Measurements from ENCODE around the gene SLAMF9. TPM values are rescaled to one million over a fixed set of nuclear protein-coding genes. Genes with fewer than 3 reads are reported as not detected.

SLAMF9 gene
- total and polyA plus RNA-seq, 2 of the 8 experiments (the other 6 are each of a cell fraction or from before 2014, with no cell fraction given) = not detected

DNA sequence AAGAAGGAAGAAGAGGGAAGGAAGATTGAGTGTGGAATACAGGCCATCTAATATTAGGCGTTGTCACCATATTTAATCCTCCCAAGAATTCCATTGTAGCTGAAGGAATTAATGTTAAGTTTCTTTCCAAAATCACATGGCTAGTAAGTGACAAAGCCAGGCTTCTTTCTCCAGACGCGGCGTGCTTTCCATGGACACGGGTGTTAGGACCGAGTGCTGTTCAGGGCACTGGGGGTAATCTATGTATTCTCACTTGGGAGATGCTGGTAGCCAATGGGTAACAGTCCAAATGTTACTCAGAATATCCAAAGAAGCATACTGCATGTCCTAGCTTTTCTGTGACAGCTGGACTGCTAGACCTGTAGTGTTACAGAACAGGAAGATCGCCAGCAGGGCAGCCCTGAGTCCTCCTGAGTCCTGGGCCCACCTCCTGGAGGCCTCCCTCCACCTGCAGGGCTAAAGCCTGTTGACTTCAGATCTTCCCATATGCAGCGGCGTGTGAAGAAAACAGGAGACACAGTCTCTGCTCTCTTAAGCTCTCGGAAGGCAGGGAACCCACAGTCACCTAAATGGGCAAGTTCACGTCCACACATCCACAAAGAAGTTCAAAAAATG, 13.9 kb downstream of the SLAMF9 start:
- no peak overlapping the region for H4K8ac ChIP-seq (ENCODE audit: extremely low read depth, insufficient read depth, low read length)
- no peak overlapping the region for H2BK120ac ChIP-seq (replicated peaks; ENCODE audit: low read depth, low read length)
- no peaks in the 10 kb centered on the region for H4K20me1 ChIP-seq (replicated peaks in 1 of 2; ENCODE audit: control insufficient read depth in 1 of 2, insufficient read depth in 2 of 2, low read length in 2 of 2)
- no peaks in the 10 kb centered on the region for H3K9me3 ChIP-seq (ENCODE audit: insufficient read depth in 2 of 2, low read depth in 1 of 2, low read length in 1 of 2)
- no peak overlapping the region for H3K4me3 ChIP-seq (ENCODE audit: extremely low read depth in 1 of 4, insufficient read depth in 2 of 4, low read depth in 3 of 4, low read length in 4 of 4)
- ChIA-PET CTCF (ENCODE audit: partially characterized antibody) (interaction anchor here (0.7 to 35.5 kb wide), 11 partner anchors 8 to 146 kb away, joined by 3 to 696 read pairs (median 5); partner anchors contain the start of genes IGSF9 and SLAMF9), POLR2A (ENCODE audit: partially characterized antibody) (interaction anchor here (0.8 to 6.0 kb wide), 5 partner anchors 10 to 87 kb away, joined by 3 to 41 read pairs (median 4); no protein-coding TSS in a partner anchor)
- no peak overlapping the region for H2BK5ac ChIP-seq (ENCODE audit: low read depth, low read length)
- no peak overlapping the region for H3K18ac ChIP-seq (ENCODE audit: extremely low read depth, low read length)
- H4K91ac ChIP-seq (replicated peaks; ENCODE audit: insufficient read length, low read length) = no peak overlapping the region
- peaks cover 3 to 12% of the 10 kb centered on the region in 2 experiments; a peak in 2 of 4 replicates for H3K79me2 ChIP-seq (ENCODE audit: control insufficient read depth in 1 of 2, insufficient read depth in 2 of 2, low read length in 2 of 2)
- 92% methylated on average over 11 of the region's 11 CpGs; no CpG with 5 or more reads in 1 of the 2 experiments for WGBS, 2 experiments (ENCODE audit: extremely low coverage in 1 of 2, insufficient coverage in 1 of 2, insufficient read length in 1 of 2, insufficient replicate concordance in 2 of 2, low coverage in 1 of 2, low lambda C conversion rate in 2 of 2, missing lambda C conversion rate in 1 of 2)
- no peak overlapping the region for H2AK5ac ChIP-seq (ENCODE audit: low read depth, low read length)
- peaks cover 7% of the 10 kb centered on the region; the same call in 1 of the 2 replicates for H3K23me2 ChIP-seq (ENCODE audit: low read depth, low read length)
- no peak for DNase-seq (ENCODE audit: low read depth in 1 of 2, low spot score in 2 of 2)
- peaks cover 2% of the 10 kb centered on the region; the same call in 1 of the 2 replicates for H3K79me1 ChIP-seq (ENCODE audit: low read depth, low read length)
- no peak overlapping the region for H2BK20ac ChIP-seq (ENCODE audit: low read length)
- no peak overlapping the region for H3K4me2 ChIP-seq (ENCODE audit: insufficient read depth in 1 of 2, low read depth in 2 of 2, low read length in 2 of 2)
- no peak overlapping the region; the same call in 1 of the 2 replicates for H3K27ac ChIP-seq (ENCODE audit: low read depth, low read length)
- no peak overlapping the region for H3K23ac ChIP-seq (ENCODE audit: insufficient read length)
- no peaks in the 10 kb centered on the region for H3K27me3 ChIP-seq (replicated peaks in 1 of 4; ENCODE audit: control insufficient read depth in 3 of 4, extremely low read depth in 1 of 4, insufficient read depth in 3 of 4, low read length in 3 of 4)
- no peak overlapping the region for H4K5ac ChIP-seq (ENCODE audit: insufficient read length, low read depth, low read length)
- no peak overlapping the region for H3K14ac ChIP-seq (ENCODE audit: insufficient read length)
- H3K56ac ChIP-seq (replicated peaks; ENCODE audit: insufficient read length, low read depth, low read length) = no peak overlapping the region
- FAIRE-seq = no peak
- no peak overlapping the region for H3K4ac ChIP-seq (replicated peaks; ENCODE audit: insufficient read length, low read depth, low read length)
- no peak overlapping the region for H2BK12ac ChIP-seq (ENCODE audit: low read depth, low read length)
- H3K4me1 ChIP-seq (replicated peaks in 1 of 4; ENCODE audit: control insufficient read depth in 3 of 4, insufficient read depth in 4 of 4, low read length in 3 of 4) = peaks cover 0 to 24% (median 18%) of the 10 kb centered on the region in 4 experiments; a peak in 6 of 7 replicates
- peaks cover 0 to 12% (median 4%) of the 10 kb centered on the region in 4 experiments; a peak in 7 of 8 replicates for H3K36me3 ChIP-seq (ENCODE audit: control insufficient read depth in 2 of 4, insufficient read depth in 4 of 4, low read length in 3 of 4)
- H2BK15ac ChIP-seq (ENCODE audit: low read length) = no peak overlapping the region
- H3K9ac ChIP-seq (replicated peaks in 1 of 4; ENCODE audit: extremely low read depth in 1 of 4, low read depth in 3 of 4, low read length in 3 of 4) = no peak overlapping the region
- H2AFZ ChIP-seq (ENCODE audit: low read length) = no peak overlapping the region
- TF ChIP-seq GTF2F1 (IDR thresholded peaks at IDR 0.05; ENCODE audit: borderline replicate concordance, low read depth, low read length) = no peak
- no peak for TF ChIP-seq NRF1 (IDR thresholded peaks at IDR 0.05; ENCODE audit: low read depth, low read length)
- TF ChIP-seq BCL11A (IDR thresholded peaks at IDR 0.05; ENCODE audit: low read depth in 2 of 2, low read length in 2 of 2) = no peak

Data from H1 (cell line).